ENCODE results near the gene MBTPS2. TPM values are rescaled to one million over a fixed set of nuclear protein-coding genes. Genes with fewer than 3 reads are reported as not detected.

The MBTPS2 gene
- total RNA-seq, 2 donors from 2014 or later: 14.0 to 14.4 TPM

- Histone ChIP-seq H3K36me3 (no peaks in the 10 kb centered on the region), H3K4me3 (peak overlapping the region; percentile 56 to 57), H3K4me1 (replicated peaks) (no peaks in the 10 kb centered on the region), H3K27me3 (replicated peaks; ENCODE audit: insufficient read depth) (no peaks in the 10 kb centered on the region), H3K9me3 (no peaks in the 10 kb centered on the region), H3K27ac (peak overlapping the region; percentile 78 to 79)
- 0% methylated on average over 4 of the region's 4 CpGs for WGBS
- intact Hi-C loops (cut with DNase I): loop anchor here (10.0 kb wide), 1 partner anchor 1314 kb away; no protein-coding TSS in a partner anchor
- no peak for DNase-seq (ENCODE audit: low spot score)
- TF ChIP-seq POLR2AphosphoS5 (IDR thresholded peaks at IDR 0.05) (no peak), CTCF (IDR thresholded peaks at IDR 0.05) (no peak), POLR2A (IDR thresholded peaks at IDR 0.05) (no peak)
Measured at GRCh38 chrX:21838937-21839333, 482 bp upstream of the MBTPS2 start.

- Histone ChIP-seq H3K27ac (peak overlapping the region; percentile 78 to 79), H3K36me3 (no peaks in the 10 kb centered on the region), H3K4me3 (peak overlapping the region; percentile 56 to 57), H3K9me3 (no peaks in the 10 kb centered on the region), H3K4me1 (replicated peaks) (no peaks in the 10 kb centered on the region), H3K27me3 (replicated peaks; ENCODE audit: insufficient read depth) (no peaks in the 10 kb centered on the region)
- WGBS: 0% methylated on average over 6 of the region's 6 CpGs
- no peak for DNase-seq (ENCODE audit: low spot score)
- intact Hi-C loops (cut with DNase I): no loop called here
- TF ChIP-seq CTCF (IDR thresholded peaks at IDR 0.05) (no peak), POLR2AphosphoS5 (IDR thresholded peaks at IDR 0.05) (no peak), POLR2A (IDR thresholded peaks at IDR 0.05) (no peak)
Measured at GRCh38 chrX:21840193-21840545, 752 bp downstream of the MBTPS2 start.

- no peaks in the 10 kb centered on the region for H3K36me3 ChIP-seq
- TF ChIP-seq CTCF (IDR thresholded peaks at IDR 0.05): no peak
- no peak for TF ChIP-seq POLR2AphosphoS5 (IDR thresholded peaks at IDR 0.05)
- no peak for TF ChIP-seq POLR2A (IDR thresholded peaks at IDR 0.05)
- H3K27ac ChIP-seq: no peak overlapping the region
- WGBS: 55% methylated on average over 5 of the region's 5 CpGs
- no peaks in the 10 kb centered on the region for H3K27me3 ChIP-seq (replicated peaks; ENCODE audit: insufficient read depth)
- no peak for DNase-seq (ENCODE audit: low spot score)
- intact Hi-C loops (cut with DNase I): no loop called here
- no peaks in the 10 kb centered on the region for H3K4me1 ChIP-seq (replicated peaks)
- H3K9me3 ChIP-seq: no peaks in the 10 kb centered on the region
- H3K4me3 ChIP-seq: no peak overlapping the region
Measured at GRCh38 chrX:21843179-21843578, 3.8 kb downstream of the MBTPS2 start.

GRCh38 chrX:21845096-21845495 lies 5.7 kb downstream of the MBTPS2 start:
- no peaks in the 10 kb centered on the region for H3K36me3 ChIP-seq
- TF ChIP-seq POLR2AphosphoS5 (IDR thresholded peaks at IDR 0.05) (no peak), CTCF (IDR thresholded peaks at IDR 0.05) (no peak), POLR2A (IDR thresholded peaks at IDR 0.05) (no peak)
- DNase-seq (ENCODE audit: low spot score): no peak
- H3K4me3 ChIP-seq: no peak overlapping the region
- H3K27me3 ChIP-seq (replicated peaks; ENCODE audit: insufficient read depth): no peaks in the 10 kb centered on the region
- H3K4me1 ChIP-seq (replicated peaks): no peaks in the 10 kb centered on the region
- intact Hi-C loops (cut with DNase I): no loop called here
- H3K9me3 ChIP-seq: no peaks in the 10 kb centered on the region
- no peak overlapping the region for H3K27ac ChIP-seq
- WGBS: 95% methylated on average over 6 of the region's 6 CpGs

- TF ChIP-seq POLR2AphosphoS5 (IDR thresholded peaks at IDR 0.05) (no peak), CTCF (IDR thresholded peaks at IDR 0.05) (no peak), POLR2A (IDR thresholded peaks at IDR 0.05) (no peak)
- DNase-seq (ENCODE audit: low spot score): no peak
- H3K4me1 ChIP-seq (replicated peaks): no peaks in the 10 kb centered on the region
- H3K27ac ChIP-seq: no peak overlapping the region
- no peak overlapping the region for H3K4me3 ChIP-seq
- no peaks in the 10 kb centered on the region for H3K27me3 ChIP-seq (replicated peaks; ENCODE audit: insufficient read depth)
- WGBS: 89% methylated on average over 1 of the region's 1 CpG
- H3K36me3 ChIP-seq: no peaks in the 10 kb centered on the region
- intact Hi-C loops (cut with DNase I): no loop called here
- no peaks in the 10 kb centered on the region for H3K9me3 ChIP-seq
Measured at GRCh38 chrX:21847342-21847741, 7.9 kb downstream of the MBTPS2 start.
